Right lung (tissue), 5 donors: ENCODE data around the gene GCK. TPM values are rescaled to one million over a fixed set of nuclear protein-coding genes. Genes with fewer than 3 reads are reported as not detected.

Experiments used
- DNase-seq, 2 donors: peaks; one replicate each; pipeline ENCODE4 v3.0.0-alpha.2; 2013
- polyA plus RNA-seq, 5 donors: library from polyadenylated mRNA; unstranded; fragments of 120-200 nt; gene quantifications; one replicate each; pipeline versions ENCODE4 v1.2.1 to v1.2.3, GENCODE V29; 2013; ENCODE audit warnings: inconsistent platforms in 1 of 5, low replicate concordance in 1 of 5; ENCODE audit not compliant: insufficient read length in 5 of 5, insufficient read depth in 1 of 5

The GCK gene
- polyA plus RNA-seq, 5 donors: 2.2 to 3.9 (median 2.5) TPM

- no peak for DNase-seq
Measured at GRCh38 chr7:44121761-44122420, 67.3 kb downstream of the GCK start.

- no peak for DNase-seq
Measured at GRCh38 chr7:44120395-44120794, 68.8 kb downstream of the GCK start.

- DNase-seq: no peak
Measured at GRCh38 chr7:44119829-44120380, 69.3 kb downstream of the GCK start.

- DNase-seq: no peak
Measured at GRCh38 chr7:44117801-44118429, 71.3 kb downstream of the GCK start.

- DNase-seq: no peak
Measured at GRCh38 chr7:44116789-44117666, 72.2 kb downstream of the GCK start.

- no peak for DNase-seq
Measured at GRCh38 chr7:44116087-44116788, 73.0 kb downstream of the GCK start.

GRCh38 chr7:44114586-44115310, 74.5 kb downstream of the GCK start:
- no peak for DNase-seq

GRCh38 chr7:44113764-44114354, 75.4 kb downstream of the GCK start:
- DNase-seq: no peak

- DNase-seq: no peak
Measured at GRCh38 chr7:44112997-44113763, 76.1 kb downstream of the GCK start.

- DNase-seq: no peak
Measured at GRCh38 chr7:44112231-44112996, 76.8 kb downstream of the GCK start.

GRCh38 chr7:44111761-44112160, 77.5 kb downstream of the GCK start:
- DNase-seq: no peak

- DNase-seq: no peak
Measured at GRCh38 chr7:44110719-44111635, 78.3 kb downstream of the GCK start.

GRCh38 chr7:44109991-44110390, 79.2 kb downstream of the GCK start:
- DNase-seq: no peak

GRCh38 chr7:44108768-44109750, 80.2 kb downstream of the GCK start:
- no peak for DNase-seq

GRCh38 chr7:44107961-44108767, 81.1 kb downstream of the GCK start:
- DNase-seq: no peak
